Liver (tissue), 3 donors: ENCODE data around the gene MPV17.

Experiments used
- GABPA ChIP-seq, 2 donors: IDR thresholded peaks in 1 of 2; conservative IDR thresholded peaks in 1 of 2; 2 replicates each; pipeline ENCODE4 v1.6.1; 2016; ENCODE audit warnings: antibody characterized with exemption in 2 of 2, mild to moderate bottlenecking in 1 of 2, moderate library complexity in 1 of 2
- HNF4G ChIP-seq: IDR thresholded peaks from 2 replicates; pipeline ENCODE4 v1.6.1; 2016; ENCODE audit warnings: antibody characterized with exemption
- JUND ChIP-seq, 2 donors: IDR thresholded peaks; 2 replicates each; pipeline ENCODE4 v1.6.1; 2016; ENCODE audit warnings: antibody characterized with exemption in 2 of 2
- MAX ChIP-seq: IDR thresholded peaks from 2 replicates; pipeline ENCODE4 v1.6.1; 2016; ENCODE audit warnings: antibody characterized with exemption
- RAD21 ChIP-seq, 2 donors: IDR thresholded peaks; 2 replicates each; pipeline ENCODE4 v1.6.1; 2016; ENCODE audit warnings: antibody characterized with exemption in 2 of 2, mild to moderate bottlenecking in 2 of 2
- REST ChIP-seq: IDR thresholded peaks from 2 replicates; pipeline ENCODE4 v1.6.1; 2016; ENCODE audit warnings: antibody characterized with exemption, mild to moderate bottlenecking
- RXRA ChIP-seq, 2 donors: IDR thresholded peaks; 2 replicates each; pipeline ENCODE4 v1.6.1; 2017 to 2018; ENCODE audit warnings: antibody characterized with exemption in 2 of 2, mild to moderate bottlenecking in 1 of 2
- SP1 ChIP-seq: IDR thresholded peaks from 2 replicates; pipeline ENCODE4 v1.6.1; 2018; ENCODE audit warnings: antibody characterized with exemption, mild to moderate bottlenecking
- TAF1 ChIP-seq: conservative IDR thresholded peaks from 2 replicates; pipeline ENCODE4 v1.6.1; 2016; ENCODE audit warnings: antibody characterized with exemption, mild to moderate bottlenecking
- TF ChIP-seq, protein P1 (sequence below): fragments of 150-350 bp; IDR thresholded peaks from 2 replicates; pipeline ENCODE4 v1.5.1; 2017; ENCODE audit warnings: improper control_type of control experiment, low read depth, low read length; ENCODE audit not compliant: missing input control
- donor health status: healthy.
- donor health status: healthy.

GRCh38 chr2:27323596-27324285 is 844 bp upstream of the MPV17 start:
- TF ChIP-seq RAD21 (IDR thresholded peaks at IDR 0.05) = no peak
- TF ChIP-seq, protein P1, sequence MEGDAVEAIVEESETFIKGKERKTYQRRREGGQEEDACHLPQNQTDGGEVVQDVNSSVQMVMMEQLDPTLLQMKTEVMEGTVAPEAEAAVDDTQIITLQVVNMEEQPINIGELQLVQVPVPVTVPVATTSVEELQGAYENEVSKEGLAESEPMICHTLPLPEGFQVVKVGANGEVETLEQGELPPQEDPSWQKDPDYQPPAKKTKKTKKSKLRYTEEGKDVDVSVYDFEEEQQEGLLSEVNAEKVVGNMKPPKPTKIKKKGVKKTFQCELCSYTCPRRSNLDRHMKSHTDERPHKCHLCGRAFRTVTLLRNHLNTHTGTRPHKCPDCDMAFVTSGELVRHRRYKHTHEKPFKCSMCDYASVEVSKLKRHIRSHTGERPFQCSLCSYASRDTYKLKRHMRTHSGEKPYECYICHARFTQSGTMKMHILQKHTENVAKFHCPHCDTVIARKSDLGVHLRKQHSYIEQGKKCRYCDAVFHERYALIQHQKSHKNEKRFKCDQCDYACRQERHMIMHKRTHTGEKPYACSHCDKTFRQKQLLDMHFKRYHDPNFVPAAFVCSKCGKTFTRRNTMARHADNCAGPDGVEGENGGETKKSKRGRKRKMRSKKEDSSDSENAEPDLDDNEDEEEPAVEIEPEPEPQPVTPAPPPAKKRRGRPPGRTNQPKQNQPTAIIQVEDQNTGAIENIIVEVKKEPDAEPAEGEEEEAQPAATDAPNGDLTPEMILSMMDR = no peak
- no peak for TF ChIP-seq RXRA (IDR thresholded peaks at IDR 0.05)
- TF ChIP-seq MAX = no peak
- TF ChIP-seq HNF4G = no peak
- no peak for TF ChIP-seq TAF1
- TF ChIP-seq SP1 = no peak
- no peak for TF ChIP-seq REST
- TF ChIP-seq JUND (IDR thresholded peaks at IDR 0.05) = no peak
- no peak for TF ChIP-seq GABPA (IDR thresholded peaks at IDR 0.05 in 1 of 2, conservative IDR thresholded peaks at IDR 0.05 in 1 of 2)
